ENCODE measurements around the gene GPR157. TPM values are rescaled to one million over a fixed set of nuclear protein-coding genes. Genes with fewer than 3 reads are reported as not detected.

Gene GPR157
- total and polyA plus RNA-seq, 10 of the 15 experiments (the other 5 are each of a cell fraction or from before 2014, with no cell fraction given) = 0.66 to 15.9 (median 3.1) TPM

DNA sequence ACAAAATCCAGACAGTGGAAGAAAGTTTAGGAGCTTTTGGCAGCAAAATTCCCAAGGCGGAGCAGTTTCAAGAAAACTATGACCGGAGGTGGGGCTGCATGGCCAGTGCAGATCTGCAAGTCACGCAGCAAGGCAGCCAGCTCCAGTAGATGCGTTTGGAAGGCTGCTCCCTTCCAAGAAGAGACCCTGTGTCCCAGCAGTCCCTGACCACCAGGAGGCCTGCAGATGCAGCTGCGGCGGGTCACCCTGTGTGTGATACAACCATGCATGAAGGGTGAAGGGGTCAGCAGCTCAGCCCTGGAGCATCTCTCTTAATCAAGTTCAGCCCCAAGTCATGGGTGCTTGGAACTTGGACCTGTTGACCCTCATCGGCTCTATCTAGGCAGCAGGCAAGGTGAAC lies 29.3 kb downstream of the GPR157 start:
- no peak overlapping the region for H2AFZ ChIP-seq (ENCODE audit: control insufficient read depth, low read depth, low read length)
- POLR2A ChIA-PET = no interaction called here
- WGBS (ENCODE audit: insufficient coverage, insufficient replicate concordance, low lambda C conversion rate, missing lambda C conversion rate) = 73% methylated on average over 7 of the region's 7 CpGs
- FAIRE-seq = no peak
- no peak overlapping the region for H3K9ac ChIP-seq (ENCODE audit: control insufficient read depth, insufficient read depth, low read length)
- no TSS peak for BruUV-seq (replicated peaks)
- H3K36me3 ChIP-seq (ENCODE audit: control insufficient read depth in 2 of 2, insufficient read depth in 2 of 2, low read length in 1 of 2) = no peaks in the 10 kb centered on the region; a peak in 1 of 4 replicates
- no peaks in the 10 kb centered on the region; the same call in 1 of the 3 replicates for H3K9me3 ChIP-seq (replicated peaks; ENCODE audit: control insufficient read depth, insufficient read depth, low read length)
- in situ Hi-C loops (cut with MboI) = no loop called here
- DNase-seq (ENCODE audit: low read depth, low spot score) = no peak
- SMC1A ChIA-PET (ENCODE audit: uncharacterized antibody, unreplicated experiment) = interaction anchor here (1.4 to 3.4 kb wide), 3 partner anchors 18 to 94 kb away, joined by 4 to 38 read pairs (median 18); no protein-coding TSS in a partner anchor
- no peak overlapping the region for H3K4me3 ChIP-seq
- H3K27me3 ChIP-seq (replicated peaks in 1 of 2; ENCODE audit: control insufficient read depth in 2 of 2, insufficient read depth in 2 of 2, low read length in 1 of 2) = no peaks in the 10 kb centered on the region
- intact Hi-C loops (cut with micrococcal nuclease; ENCODE audit: unreplicated experiment) = no loop called here
- H3K4me2 ChIP-seq (ENCODE audit: control insufficient read depth, insufficient read depth) = no peak overlapping the region
- H3K27ac ChIP-seq (ENCODE audit: control insufficient read depth, insufficient read depth) = no peak overlapping the region
- CTCF ChIA-PET = interaction anchor here (1.1 to 6.2 kb wide), 6 partner anchors 19 to 182 kb away, joined by 4 to 126 read pairs (median 28); no protein-coding TSS in a partner anchor
- no peaks in the 10 kb centered on the region for H4K20me1 ChIP-seq (ENCODE audit: control insufficient read depth, insufficient read depth)
- no peaks in the 10 kb centered on the region for H3K4me1 ChIP-seq (ENCODE audit: control insufficient read depth, insufficient read depth, low read length)
- TF ChIP-seq TCF7 (IDR thresholded peaks at IDR 0.05; ENCODE audit: borderline replicate concordance) (no peak), JUNB (IDR thresholded peaks at IDR 0.05) (no peak), ASH2L (IDR thresholded peaks at IDR 0.05; ENCODE audit: borderline replicate concordance, low read depth) (no peak), SUPT20H (IDR thresholded peaks at IDR 0.05; ENCODE audit: borderline replicate concordance, control insufficient read depth, low read depth, low read length) (no peak), ZNF217 (IDR thresholded peaks at IDR 0.05) (no peak), KLF5 (IDR thresholded peaks at IDR 0.05; ENCODE audit: partially characterized antibody) (no peak)
- TF ChIP-seq, protein P1, sequence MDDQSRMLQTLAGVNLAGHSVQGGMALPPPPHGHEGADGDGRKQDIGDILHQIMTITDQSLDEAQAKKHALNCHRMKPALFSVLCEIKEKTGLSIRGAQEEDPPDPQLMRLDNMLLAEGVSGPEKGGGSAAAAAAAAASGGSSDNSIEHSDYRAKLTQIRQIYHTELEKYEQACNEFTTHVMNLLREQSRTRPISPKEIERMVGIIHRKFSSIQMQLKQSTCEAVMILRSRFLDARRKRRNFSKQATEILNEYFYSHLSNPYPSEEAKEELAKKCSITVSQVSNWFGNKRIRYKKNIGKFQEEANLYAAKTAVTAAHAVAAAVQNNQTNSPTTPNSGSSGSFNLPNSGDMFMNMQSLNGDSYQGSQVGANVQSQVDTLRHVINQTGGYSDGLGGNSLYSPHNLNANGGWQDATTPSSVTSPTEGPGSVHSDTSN (IDR thresholded peaks at IDR 0.05; ENCODE audit: insufficient replicate concordance, low read depth, low read length) = no peak
- TF ChIP-seq, protein P2, sequence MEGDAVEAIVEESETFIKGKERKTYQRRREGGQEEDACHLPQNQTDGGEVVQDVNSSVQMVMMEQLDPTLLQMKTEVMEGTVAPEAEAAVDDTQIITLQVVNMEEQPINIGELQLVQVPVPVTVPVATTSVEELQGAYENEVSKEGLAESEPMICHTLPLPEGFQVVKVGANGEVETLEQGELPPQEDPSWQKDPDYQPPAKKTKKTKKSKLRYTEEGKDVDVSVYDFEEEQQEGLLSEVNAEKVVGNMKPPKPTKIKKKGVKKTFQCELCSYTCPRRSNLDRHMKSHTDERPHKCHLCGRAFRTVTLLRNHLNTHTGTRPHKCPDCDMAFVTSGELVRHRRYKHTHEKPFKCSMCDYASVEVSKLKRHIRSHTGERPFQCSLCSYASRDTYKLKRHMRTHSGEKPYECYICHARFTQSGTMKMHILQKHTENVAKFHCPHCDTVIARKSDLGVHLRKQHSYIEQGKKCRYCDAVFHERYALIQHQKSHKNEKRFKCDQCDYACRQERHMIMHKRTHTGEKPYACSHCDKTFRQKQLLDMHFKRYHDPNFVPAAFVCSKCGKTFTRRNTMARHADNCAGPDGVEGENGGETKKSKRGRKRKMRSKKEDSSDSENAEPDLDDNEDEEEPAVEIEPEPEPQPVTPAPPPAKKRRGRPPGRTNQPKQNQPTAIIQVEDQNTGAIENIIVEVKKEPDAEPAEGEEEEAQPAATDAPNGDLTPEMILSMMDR (IDR thresholded peaks at IDR 0.05 in 2 of 3, conservative IDR thresholded peaks at IDR 0.05 in 1 of 3; ENCODE audit: control insufficient read depth in 2 of 3, extremely low read depth in 1 of 3, insufficient read depth in 1 of 3, low read depth in 3 of 3, low read length in 3 of 3) = no peak
- RAD21 ChIA-PET (ENCODE audit: unreplicated experiment) = interaction anchor here (0.9 to 1.3 kb wide), 2 partner anchors 95 to 182 kb away, joined by 3 to 4 read pairs; no protein-coding TSS in a partner anchor
- no peaks in the 10 kb centered on the region for H3K79me2 ChIP-seq (ENCODE audit: control insufficient read depth, insufficient read depth, low read length)
- ATAC-seq = no peak
